GM06990 (cell line): Measurements from ENCODE around the gene MPLKIP.

Experiments used
- DNase-seq: peaks from one replicate; pipeline ENCODE4 v3.0.0-alpha.2; 2011; ENCODE audit not compliant: insufficient read length; ENCODE audit errors: extremely low read depth
- H3K27me3 ChIP-seq: replicated peaks from 2 replicates; pipeline ENCODE4 v1.6.0; 2011; ENCODE audit warnings: low read length; ENCODE audit not compliant: control insufficient read depth, insufficient read depth
- H3K36me3 ChIP-seq: 2 replicates; pipeline ENCODE4 v1.5.1; 2011; ENCODE audit warnings: low read length; ENCODE audit not compliant: control insufficient read depth, insufficient read depth
- H3K4me3 ChIP-seq: replicated peaks from 2 replicates; pipeline ENCODE4 v1.5.1; 2011; ENCODE audit warnings: low read depth, mild to moderate bottlenecking, control low read depth, low read length
- CTCF ChIP-seq: IDR thresholded peaks from 2 replicates; pipeline ENCODE4 v1.5.1; 2011; ENCODE audit warnings: low read length, control low read depth, mild to moderate bottlenecking, inconsistent platforms; ENCODE audit not compliant: insufficient read depth, poor library complexity, severe bottlenecking

Gene MPLKIP

GRCh38 chr7:40105879-40106473 lies 28.4 kb downstream of the MPLKIP start:
- no peak for TF ChIP-seq CTCF
- Histone ChIP-seq H3K36me3 (no peaks in the 10 kb centered on the region), H3K4me3 (no peak overlapping the region), H3K27me3 (no peaks in the 10 kb centered on the region)
- no peak for DNase-seq

GRCh38 chr7:40102897-40103296 lies 31.5 kb downstream of the MPLKIP start:
- no peaks in the 10 kb centered on the region; the same call in 1 of the 2 replicates for H3K36me3 ChIP-seq
- no peak for DNase-seq
- H3K27me3 ChIP-seq = no peaks in the 10 kb centered on the region
- TF ChIP-seq CTCF = no peak
- H3K4me3 ChIP-seq = no peak overlapping the region

GRCh38 chr7:40101201-40101600 lies 33.2 kb downstream of the MPLKIP start:
- H3K27me3 ChIP-seq = no peaks in the 10 kb centered on the region
- H3K36me3 ChIP-seq = no peaks in the 10 kb centered on the region; the same call in 1 of the 2 replicates
- no peak for TF ChIP-seq CTCF
- DNase-seq = no peak
- H3K4me3 ChIP-seq = no peak overlapping the region

- Histone ChIP-seq H3K27me3 (no peaks in the 10 kb centered on the region), H3K4me3 (no peak overlapping the region), H3K36me3 (no peaks in the 10 kb centered on the region; the same call in 1 of the 2 replicates)
- no peak for TF ChIP-seq CTCF
- no peak for DNase-seq
These were observed 34.6 kb downstream of the MPLKIP start for GRCh38 chr7:40099837-40100236.

- no peak for TF ChIP-seq CTCF
These were observed 35.6 kb downstream of the MPLKIP start for GRCh38 chr7:40098810-40099209.

GRCh38 chr7:40097728-40098127 lies 36.7 kb downstream of the MPLKIP start:
- peaks cover 2% of the 10 kb centered on the region for H3K36me3 ChIP-seq
- DNase-seq = no peak
- no peaks in the 10 kb centered on the region for H3K27me3 ChIP-seq
- TF ChIP-seq CTCF = no peak
- H3K4me3 ChIP-seq = no peak overlapping the region

More at GRCh38 chr7:40098810-40099209, 35.6 kb downstream of the MPLKIP start:
- no peak overlapping the region for H3K4me3 ChIP-seq
- H3K36me3 ChIP-seq = no peaks in the 10 kb centered on the region; the same call in none of the 2 replicates
- no peaks in the 10 kb centered on the region for H3K27me3 ChIP-seq
- no peak for DNase-seq
